B cell (primary cell): ENCODE results near the gene HTR1D. TPM values are rescaled to one million over a fixed set of nuclear protein-coding genes. Genes with fewer than 3 reads are reported as not detected.

Source experiments
- ATAC-seq: fragments of 200-7000 bp; cut with Tn5 transposase; one replicate; pipeline ENCODE4 v1.10.0; 2021; ENCODE audit warnings: low read depth, mild to moderate bottlenecking, moderate number of reproducible peaks, moderate library complexity
- CTCF ChIA-PET: fragments of 350-600 bp; sonication (Branson Sonifier 250); formaldehyde crosslinking; loops from one replicate; lab custom pipeline; 2021; ENCODE audit warnings: antibody characterized with exemption, inconsistent platforms; lab: Charles Lee
- POLR2A ChIA-PET: fragments of 350-600 bp; sonication (Branson Sonifier 250); formaldehyde crosslinking; loops from one replicate; lab custom pipeline; 2021; ENCODE audit warnings: antibody characterized with exemption; lab: Charles Lee
- DNase-seq: peaks from one replicate; pipeline ENCODE4 v3.0.0; 2013
- H2AFZ ChIP-seq: 2 replicates; pipeline ENCODE4 v1.6.1; 2012; ENCODE audit warnings: mild to moderate bottlenecking, low read depth, low read length; ENCODE audit not compliant: insufficient read depth, poor library complexity, severe bottlenecking
- H3K27ac ChIP-seq, 2 donors: 1 replicate in 1 of 2; 2 replicates in 1 of 2; pipeline ENCODE4 v1.5.1; 2012 to 2013; ENCODE audit warnings: low read length in 2 of 2, mild to moderate bottlenecking in 2 of 2, moderate library complexity in 1 of 2
- H3K27me3 ChIP-seq, 4 experiments: fragments of 200-600 bp in 1 of 4; sonication (generic) in 1 of 4; replicated peaks in 1 of 4; 1 replicate in 2 of 4; 2 replicates in 2 of 4; pipeline versions ENCODE4 v1.6.1 to v1.7.0; 2013 to 2016; ENCODE audit warnings: low read length in 3 of 4, mild to moderate bottlenecking in 2 of 4, mixed read lengths in 1 of 4, moderate library complexity in 1 of 4; ENCODE audit not compliant: insufficient read depth in 4 of 4, control insufficient read depth in 3 of 4; ENCODE audit errors: control extremely low read depth in 1 of 4
- H3K36me3 ChIP-seq, 2 experiments: replicated peaks in 1 of 2; 1 replicate in 1 of 2; 2 replicates in 1 of 2; pipeline versions ENCODE4 v1.6.1 to v1.7.1; 2013; ENCODE audit warnings: low read length in 1 of 2; ENCODE audit not compliant: insufficient read depth in 2 of 2, control insufficient read depth in 1 of 2; ENCODE audit errors: control extremely low read depth in 1 of 2, extremely low read depth in 1 of 2
- H3K4me1 ChIP-seq, 2 donors: fragments of 200-600 bp in 1 of 2; sonication (generic) in 1 of 2; 1 replicate in 1 of 2; 2 replicates in 1 of 2; pipeline versions ENCODE4 v1.5.1 to v1.6.1; 2013 to 2017; ENCODE audit warnings: low read length in 2 of 2; ENCODE audit not compliant: control insufficient read depth in 2 of 2, insufficient read depth in 2 of 2
- H3K4me2 ChIP-seq: replicated peaks from 2 replicates; pipeline ENCODE3; 2012; ENCODE audit warnings: mild to moderate bottlenecking, low read depth, low read length; ENCODE audit not compliant: poor library complexity, severe bottlenecking
- H3K4me3 ChIP-seq, 5 experiments: fragments of 200-600 bp in 1 of 5; sonication (generic) in 1 of 5; 1 replicate in 3 of 5; 2 replicates in 2 of 5; pipeline versions ENCODE4 v1.5.1 to v1.7.0; 2011 to 2016; ENCODE audit warnings: low read length in 4 of 5, mild to moderate bottlenecking in 4 of 5, low read depth in 2 of 5, control low read depth in 1 of 5, moderate library complexity in 1 of 5; ENCODE audit not compliant: insufficient read depth in 1 of 5; ENCODE audit errors: control extremely low read depth in 1 of 5, extremely low read depth in 1 of 5
- H3K79me2 ChIP-seq: fragments of 200-600 bp; sonication (generic); one replicate; pipeline ENCODE4 v1.6.0; 2016; ENCODE audit warnings: low read length; ENCODE audit not compliant: control insufficient read depth, insufficient read depth
- H3K9ac ChIP-seq: fragments of 200-600 bp; sonication (generic); 2 replicates; pipeline ENCODE4 v1.6.1; 2017; ENCODE audit warnings: mild to moderate bottlenecking, low read length, moderate library complexity
- H3K9me3 ChIP-seq, 3 donors: one replicate each; pipeline versions ENCODE4 v1.6.1 to v1.7.1; 2013; ENCODE audit warnings: low read length in 2 of 3; ENCODE audit not compliant: control insufficient read depth in 2 of 3, insufficient read depth in 1 of 3; ENCODE audit errors: control extremely low read depth in 1 of 3
- H4K20me1 ChIP-seq: 2 replicates; pipeline ENCODE4 v1.6.0; 2012; ENCODE audit warnings: mild to moderate bottlenecking, low read length; ENCODE audit not compliant: insufficient read depth, control insufficient read depth, poor library complexity, severe bottlenecking
- H3K27ac Mint-ChIP-seq: one replicate; pipeline ENCODE4 v1.8.0; 2021; ENCODE audit warnings: mixed read lengths
- H3K27me3 Mint-ChIP-seq: one replicate; pipeline ENCODE4 v1.8.0; 2021; ENCODE audit warnings: mixed read lengths
- H3K4me1 Mint-ChIP-seq: one replicate; pipeline ENCODE4 v1.8.0; 2021; ENCODE audit warnings: mixed read lengths
- H3K4me3 Mint-ChIP-seq: one replicate; pipeline ENCODE4 v1.8.0; 2021; ENCODE audit warnings: mixed read lengths
- H3K9me3 Mint-ChIP-seq: one replicate; pipeline ENCODE4 v1.8.0; 2022; ENCODE audit warnings: mixed read lengths; ENCODE audit not compliant: insufficient read depth
- EZH2 ChIP-seq: IDR thresholded peaks from 2 replicates; pipeline ENCODE4 v1.6.1; 2012; ENCODE audit warnings: borderline replicate concordance, low read depth, mild to moderate bottlenecking, moderate library complexity, low read length; ENCODE audit not compliant: insufficient read depth, poor library complexity, severe bottlenecking
- WGBS: methylation state at CpG from one replicate; pipeline ENCODE4 v1.1.5; 2013; ENCODE audit warnings: missing lambda C conversion rate; ENCODE audit not compliant: insufficient coverage; 5-methylcytosine and 5-hydroxymethylcytosine counted together
- intact Hi-C: fragments of 100-400 bp; cut with micrococcal nuclease; formaldehyde crosslinking; loops from one replicate; pipeline ENCODE4 v1.10.0; 2022
- polyA plus RNA-seq: library from polyadenylated mRNA; depleted of rRNA; stranded (reverse); fragments of >200 nt; gene quantifications from 2 replicates; pipeline ENCODE4 v1.2.3, GENCODE V29; 2012
- total RNA-seq, 2 donors: library from RNA; stranded (reverse); fragments of 120-200 nt in 1 of 2; gene quantifications; 1 replicate in 1 of 2; 2 replicates in 1 of 2; pipeline versions ENCODE4 v1.2.3 to v1.2.4, GENCODE V29; 2013 to 2022
- TF ChIP-seq, protein P1 (sequence below): fragments of 200-600 bp; IDR thresholded peaks from one replicate; pipeline ENCODE4 v1.8.0; 2022; ENCODE audit warnings: antibody characterized with exemption, mild to moderate bottlenecking

HTR1D gene
- total and polyA plus RNA-seq, 2 donors (not counting 1 experiment from before 2014, with no cell fraction given), result not detected

DNA sequence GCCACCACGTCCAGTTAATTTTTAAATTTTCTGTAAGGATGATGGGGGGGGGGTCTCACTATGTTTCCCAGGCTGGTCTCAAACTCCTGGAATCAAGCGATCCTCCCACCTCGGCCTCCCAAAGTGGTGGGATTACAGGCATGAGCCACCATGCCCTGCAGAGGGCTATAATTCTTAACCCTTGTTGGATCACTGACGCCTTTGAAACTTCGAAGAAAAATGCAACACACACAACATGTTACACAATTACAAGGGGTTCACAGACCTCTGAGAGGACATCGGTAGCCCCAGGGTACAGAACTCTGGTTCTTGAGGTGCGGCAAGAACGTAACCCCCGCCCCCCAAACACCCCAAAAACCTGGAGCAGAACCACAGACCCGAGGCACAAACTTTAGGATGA, 40.3 kb downstream of the HTR1D start:
- no peaks in the 10 kb centered on the region for H3K36me3 ChIP-seq
- H3K27ac ChIP-seq, result peak overlapping the region; percentile 51 to 61
- no peaks in the 10 kb centered on the region for H3K27me3 ChIP-seq
- peak overlapping the region; percentile 85 for H3K27ac Mint-ChIP-seq
- H4K20me1 ChIP-seq, result no peaks in the 10 kb centered on the region
- H3K4me3 Mint-ChIP-seq, result peak overlapping the region; percentile 87
- no peaks in the 10 kb centered on the region for H3K9me3 Mint-ChIP-seq
- no peak for ATAC-seq
- peak overlapping the region; percentile 92 for H3K4me2 ChIP-seq
- WGBS, result 32% methylated on average over 9 of the region's 10 CpGs
- no peak for TF ChIP-seq EZH2
- TF ChIP-seq, protein P1, sequence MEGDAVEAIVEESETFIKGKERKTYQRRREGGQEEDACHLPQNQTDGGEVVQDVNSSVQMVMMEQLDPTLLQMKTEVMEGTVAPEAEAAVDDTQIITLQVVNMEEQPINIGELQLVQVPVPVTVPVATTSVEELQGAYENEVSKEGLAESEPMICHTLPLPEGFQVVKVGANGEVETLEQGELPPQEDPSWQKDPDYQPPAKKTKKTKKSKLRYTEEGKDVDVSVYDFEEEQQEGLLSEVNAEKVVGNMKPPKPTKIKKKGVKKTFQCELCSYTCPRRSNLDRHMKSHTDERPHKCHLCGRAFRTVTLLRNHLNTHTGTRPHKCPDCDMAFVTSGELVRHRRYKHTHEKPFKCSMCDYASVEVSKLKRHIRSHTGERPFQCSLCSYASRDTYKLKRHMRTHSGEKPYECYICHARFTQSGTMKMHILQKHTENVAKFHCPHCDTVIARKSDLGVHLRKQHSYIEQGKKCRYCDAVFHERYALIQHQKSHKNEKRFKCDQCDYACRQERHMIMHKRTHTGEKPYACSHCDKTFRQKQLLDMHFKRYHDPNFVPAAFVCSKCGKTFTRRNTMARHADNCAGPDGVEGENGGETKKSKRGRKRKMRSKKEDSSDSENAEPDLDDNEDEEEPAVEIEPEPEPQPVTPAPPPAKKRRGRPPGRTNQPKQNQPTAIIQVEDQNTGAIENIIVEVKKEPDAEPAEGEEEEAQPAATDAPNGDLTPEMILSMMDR, result no peak
- H3K9me3 ChIP-seq, result no peaks in the 10 kb centered on the region
- ChIA-PET CTCF (interaction anchor here (0.7 to 18.4 kb wide), 5 partner anchors 8 to 82 kb away, joined by 3 to 884 read pairs (median 4); no protein-coding TSS in a partner anchor), POLR2A (interaction anchor here (1.4 kb wide), 1 partner anchor 10 kb away, joined by 3 read pairs; no protein-coding TSS in a partner anchor)
- peak overlapping the region; percentile 85 for H2AFZ ChIP-seq
- H3K27me3 Mint-ChIP-seq, result no peaks in the 10 kb centered on the region
- H3K4me1 ChIP-seq, result peaks cover 25 to 26% of the 10 kb centered on the region in 2 donors
- intact Hi-C loops, result loop anchor here (1.0 kb wide), 1 partner anchor 9 kb away; the partner anchor contains the start of gene LUZP1
- H3K9ac ChIP-seq, result peak overlapping the region; percentile 74
- no peaks in the 10 kb centered on the region for H3K79me2 ChIP-seq
- peak overlapping the region in 4 of 5 experiments; percentile 65 to 70 (median 66) for H3K4me3 ChIP-seq
- H3K4me1 Mint-ChIP-seq, result peaks cover 38% of the 10 kb centered on the region
- DNase-seq, result no peak

DNA sequence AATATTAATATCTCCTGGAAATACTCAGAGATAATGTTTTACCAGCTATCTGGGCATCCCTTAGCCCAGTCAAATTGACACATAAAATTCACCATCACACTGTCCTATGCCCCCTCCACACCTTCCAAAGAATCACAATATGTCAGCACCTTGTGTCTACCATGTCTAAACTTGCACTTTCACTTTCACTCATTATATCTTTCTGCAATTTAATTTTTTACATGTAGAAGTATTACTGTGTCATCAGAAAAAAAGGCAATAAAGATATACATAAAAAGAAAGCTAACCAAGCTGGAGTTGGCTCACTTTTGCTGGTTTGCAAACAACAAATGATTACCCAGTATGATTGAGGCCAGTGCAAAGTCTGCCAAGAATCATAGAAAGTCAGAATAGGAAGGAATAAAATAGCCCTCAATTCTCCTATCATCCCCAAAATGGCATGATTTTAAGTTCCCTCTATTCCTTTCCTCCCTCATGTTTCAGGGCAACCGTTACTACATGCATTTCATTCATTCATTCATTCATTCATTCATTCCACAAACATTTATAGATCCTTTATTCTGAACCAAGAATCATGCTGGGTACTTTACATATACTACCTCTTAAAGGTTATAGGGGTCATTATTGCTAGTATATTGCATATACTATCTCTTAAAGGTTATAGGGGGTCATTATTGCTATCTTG, 42.7 kb downstream of the HTR1D start:
- H3K4me3 Mint-ChIP-seq, result no peak overlapping the region
- no peak overlapping the region for H3K9ac ChIP-seq
- H3K9me3 ChIP-seq, result no peaks in the 10 kb centered on the region
- WGBS, result 57% methylated on average over 1 of the region's 1 CpG
- no peaks in the 10 kb centered on the region for H4K20me1 ChIP-seq
- ATAC-seq (no peak), DNase-seq (no peak)
- H3K27me3 ChIP-seq, result no peaks in the 10 kb centered on the region
- peaks cover 31 to 32% of the 10 kb centered on the region in 2 donors for H3K4me1 ChIP-seq
- H3K4me3 ChIP-seq, result no peak overlapping the region
- CTCF ChIA-PET, result interaction anchor here (3.3 to 18.4 kb wide), 2 partner anchors 9 to 80 kb away, joined by 26 to 884 read pairs; no protein-coding TSS in a partner anchor
- peaks cover 42% of the 10 kb centered on the region for H3K4me1 Mint-ChIP-seq
- H3K79me2 ChIP-seq, result no peaks in the 10 kb centered on the region
- no peaks in the 10 kb centered on the region for H3K27me3 Mint-ChIP-seq
- H3K27ac ChIP-seq, result no peak overlapping the region
- peak overlapping the region; percentile 12 for H3K27ac Mint-ChIP-seq
- H2AFZ ChIP-seq, result no peak overlapping the region
- POLR2A ChIA-PET, result interaction anchor here (0.6 kb wide), 1 partner anchor 170 kb away, joined by 4 read pairs; the partner anchor contains the start of gene HNRNPR
- H3K9me3 Mint-ChIP-seq, result no peaks in the 10 kb centered on the region
- TF ChIP-seq EZH2, result no peak
- TF ChIP-seq, protein P1, result no peak
- H3K36me3 ChIP-seq, result no peaks in the 10 kb centered on the region
- intact Hi-C loops, result no loop called here
- no peak overlapping the region for H3K4me2 ChIP-seq
